KMS-11 (cell line): ENCODE results near the gene SLC12A8.

Experiments
- H2AFZ ChIP-seq: fragments of 200-600 bp; sonication (generic); 2 replicates; pipeline ENCODE4 v1.6.1; 2016; ENCODE audit warnings: antibody characterized with exemption, mixed run types, low read depth
- H3K27ac ChIP-seq: fragments of 200-600 bp; sonication (generic); 2 replicates; pipeline ENCODE4 v1.6.1; 2016; ENCODE audit warnings: mild to moderate bottlenecking, mixed run types
- H3K27me3 ChIP-seq: fragments of 200-600 bp; sonication (generic); 2 replicates; pipeline ENCODE4 v1.6.1; 2017; ENCODE audit warnings: mild to moderate bottlenecking, low read depth, mixed run types, moderate library complexity; ENCODE audit not compliant: insufficient read depth
- H3K36me3 ChIP-seq: fragments of 200-600 bp; sonication (generic); 2 replicates; pipeline ENCODE4 v1.6.1; 2017; ENCODE audit warnings: mild to moderate bottlenecking, mixed run types; ENCODE audit not compliant: insufficient read depth
- H3K4me1 ChIP-seq: fragments of 200-600 bp; sonication (generic); 2 replicates; pipeline ENCODE4 v1.6.1; 2016; ENCODE audit warnings: mild to moderate bottlenecking, low read depth, mixed run types; ENCODE audit not compliant: poor library complexity, severe bottlenecking
- H3K4me2 ChIP-seq: fragments of 200-600 bp; sonication (generic); 2 replicates; pipeline ENCODE4 v1.7.0; 2016; ENCODE audit warnings: mild to moderate bottlenecking, mixed run types
- H3K4me3 ChIP-seq: fragments of 200-600 bp; sonication (generic); IDR thresholded peaks from 2 replicates; pipeline ENCODE4 v1.6.1; 2017; ENCODE audit warnings: low read depth, low read length, mixed read lengths; ENCODE audit not compliant: insufficient read depth
- H3K79me2 ChIP-seq: fragments of 200-600 bp; sonication (generic); 2 replicates; pipeline ENCODE4 v1.6.1; 2016; ENCODE audit warnings: low read depth, mixed run types; ENCODE audit not compliant: insufficient read depth
- H3K9ac ChIP-seq: fragments of 200-600 bp; sonication (generic); 2 replicates; pipeline ENCODE4 v1.6.1; 2016; ENCODE audit warnings: mild to moderate bottlenecking, mixed run types
- H4K20me1 ChIP-seq: fragments of 200-600 bp; sonication (generic); 2 replicates; pipeline ENCODE4 v1.6.1; 2016; ENCODE audit warnings: mild to moderate bottlenecking, mixed run types; ENCODE audit not compliant: insufficient read depth
- CTCF ChIP-seq: fragments of 200-600 bp; sonication (generic); conservative IDR thresholded peaks from 2 replicates; pipeline ENCODE4 v1.6.1; 2017; ENCODE audit warnings: low read depth, mild to moderate bottlenecking, antibody characterized with exemption, low read length, moderate library complexity, mixed read lengths

SLC12A8 gene

GRCh38 chr3:125123451-125124305 lies 88.9 kb downstream of the SLC12A8 start:
- H2AFZ ChIP-seq, result no peak overlapping the region
- H3K27me3 ChIP-seq, result no peaks in the 10 kb centered on the region
- H3K36me3 ChIP-seq, result no peaks in the 10 kb centered on the region
- no peaks in the 10 kb centered on the region for H3K79me2 ChIP-seq
- H3K4me1 ChIP-seq, result peaks cover 3% of the 10 kb centered on the region
- H3K27ac ChIP-seq, result no peak overlapping the region
- no peak overlapping the region for H3K9ac ChIP-seq
- no peak overlapping the region for H3K4me2 ChIP-seq
- no peaks in the 10 kb centered on the region for H4K20me1 ChIP-seq
- TF ChIP-seq CTCF, result no peak
- no peak overlapping the region for H3K4me3 ChIP-seq

GRCh38 chr3:125121246-125122010 lies 91.1 kb downstream of the SLC12A8 start:
- no peak overlapping the region for H2AFZ ChIP-seq
- no peaks in the 10 kb centered on the region for H4K20me1 ChIP-seq
- H3K4me3 ChIP-seq, result no peak overlapping the region
- H3K79me2 ChIP-seq, result no peaks in the 10 kb centered on the region
- H3K27me3 ChIP-seq, result no peaks in the 10 kb centered on the region
- H3K27ac ChIP-seq, result no peak overlapping the region
- H3K4me1 ChIP-seq, result no peaks in the 10 kb centered on the region
- no peak for TF ChIP-seq CTCF
- H3K4me2 ChIP-seq, result no peak overlapping the region
- no peaks in the 10 kb centered on the region for H3K36me3 ChIP-seq
- no peak overlapping the region for H3K9ac ChIP-seq

GRCh38 chr3:125120379-125121122 lies 92.0 kb downstream of the SLC12A8 start:
- H2AFZ ChIP-seq, result no peak overlapping the region
- no peaks in the 10 kb centered on the region for H4K20me1 ChIP-seq
- no peak overlapping the region for H3K4me3 ChIP-seq
- H3K4me1 ChIP-seq, result no peaks in the 10 kb centered on the region
- no peaks in the 10 kb centered on the region for H3K36me3 ChIP-seq
- no peaks in the 10 kb centered on the region for H3K79me2 ChIP-seq
- H3K9ac ChIP-seq, result no peak overlapping the region
- no peaks in the 10 kb centered on the region for H3K27me3 ChIP-seq
- TF ChIP-seq CTCF, result no peak
- H3K27ac ChIP-seq, result no peak overlapping the region
- H3K4me2 ChIP-seq, result no peak overlapping the region

- no peak overlapping the region for H3K27ac ChIP-seq
- no peaks in the 10 kb centered on the region for H3K4me1 ChIP-seq
Measured at GRCh38 chr3:125119752-125120378, 92.7 kb downstream of the SLC12A8 start.

More at GRCh38 chr3:125119752-125120378, 92.7 kb downstream of the SLC12A8 start:
- no peak overlapping the region for H3K4me3 ChIP-seq
- H3K27me3 ChIP-seq, result no peaks in the 10 kb centered on the region
- H2AFZ ChIP-seq, result no peak overlapping the region
- H3K79me2 ChIP-seq, result no peaks in the 10 kb centered on the region
- no peaks in the 10 kb centered on the region for H3K36me3 ChIP-seq
- no peaks in the 10 kb centered on the region for H4K20me1 ChIP-seq
- no peak overlapping the region for H3K9ac ChIP-seq
- H3K4me2 ChIP-seq, result no peak overlapping the region
- no peak for TF ChIP-seq CTCF
